ENCODE data around the gene TNFSF9.

DNA sequence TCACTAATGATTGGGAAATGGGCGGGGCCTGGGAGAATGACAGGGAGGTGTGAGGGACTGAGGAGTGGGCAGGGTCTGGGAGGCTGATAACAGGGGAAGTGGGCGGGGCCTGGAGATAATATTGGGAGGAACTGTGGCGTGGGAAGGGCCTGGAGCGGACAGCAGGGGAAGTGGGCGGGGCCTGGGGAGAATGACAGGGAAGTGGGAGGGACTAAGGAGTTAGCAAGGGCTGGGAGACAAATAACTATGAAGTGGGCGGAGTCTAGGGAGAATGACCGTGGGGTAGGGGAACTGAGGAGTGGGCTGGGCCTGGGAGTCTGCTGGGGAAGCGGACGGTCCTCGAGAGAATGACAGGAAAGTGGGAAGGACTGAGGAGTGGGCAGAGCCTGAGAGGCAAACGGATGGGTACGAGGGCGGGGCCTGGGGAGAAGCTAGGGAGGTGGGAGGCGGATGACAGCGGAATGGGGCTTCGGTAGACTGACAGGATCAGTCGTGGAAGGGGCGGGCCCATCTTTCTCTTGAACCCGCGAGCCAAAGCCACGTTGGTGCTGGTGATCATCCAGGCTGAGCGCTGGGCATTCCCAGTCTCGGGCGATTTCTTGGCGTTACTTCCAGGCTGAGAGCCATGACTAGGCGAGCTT is 14.7 kb upstream of the TNFSF9 start:
- TF ChIP-seq, protein P1, sequence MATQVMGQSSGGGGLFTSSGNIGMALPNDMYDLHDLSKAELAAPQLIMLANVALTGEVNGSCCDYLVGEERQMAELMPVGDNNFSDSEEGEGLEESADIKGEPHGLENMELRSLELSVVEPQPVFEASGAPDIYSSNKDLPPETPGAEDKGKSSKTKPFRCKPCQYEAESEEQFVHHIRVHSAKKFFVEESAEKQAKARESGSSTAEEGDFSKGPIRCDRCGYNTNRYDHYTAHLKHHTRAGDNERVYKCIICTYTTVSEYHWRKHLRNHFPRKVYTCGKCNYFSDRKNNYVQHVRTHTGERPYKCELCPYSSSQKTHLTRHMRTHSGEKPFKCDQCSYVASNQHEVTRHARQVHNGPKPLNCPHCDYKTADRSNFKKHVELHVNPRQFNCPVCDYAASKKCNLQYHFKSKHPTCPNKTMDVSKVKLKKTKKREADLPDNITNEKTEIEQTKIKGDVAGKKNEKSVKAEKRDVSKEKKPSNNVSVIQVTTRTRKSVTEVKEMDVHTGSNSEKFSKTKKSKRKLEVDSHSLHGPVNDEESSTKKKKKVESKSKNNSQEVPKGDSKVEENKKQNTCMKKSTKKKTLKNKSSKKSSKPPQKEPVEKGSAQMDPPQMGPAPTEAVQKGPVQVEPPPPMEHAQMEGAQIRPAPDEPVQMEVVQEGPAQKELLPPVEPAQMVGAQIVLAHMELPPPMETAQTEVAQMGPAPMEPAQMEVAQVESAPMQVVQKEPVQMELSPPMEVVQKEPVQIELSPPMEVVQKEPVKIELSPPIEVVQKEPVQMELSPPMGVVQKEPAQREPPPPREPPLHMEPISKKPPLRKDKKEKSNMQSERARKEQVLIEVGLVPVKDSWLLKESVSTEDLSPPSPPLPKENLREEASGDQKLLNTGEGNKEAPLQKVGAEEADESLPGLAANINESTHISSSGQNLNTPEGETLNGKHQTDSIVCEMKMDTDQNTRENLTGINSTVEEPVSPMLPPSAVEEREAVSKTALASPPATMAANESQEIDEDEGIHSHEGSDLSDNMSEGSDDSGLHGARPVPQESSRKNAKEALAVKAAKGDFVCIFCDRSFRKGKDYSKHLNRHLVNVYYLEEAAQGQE (IDR thresholded peaks at IDR 0.05; ENCODE audit: low read depth, low read length): no peak
- TF ChIP-seq, protein P2, sequence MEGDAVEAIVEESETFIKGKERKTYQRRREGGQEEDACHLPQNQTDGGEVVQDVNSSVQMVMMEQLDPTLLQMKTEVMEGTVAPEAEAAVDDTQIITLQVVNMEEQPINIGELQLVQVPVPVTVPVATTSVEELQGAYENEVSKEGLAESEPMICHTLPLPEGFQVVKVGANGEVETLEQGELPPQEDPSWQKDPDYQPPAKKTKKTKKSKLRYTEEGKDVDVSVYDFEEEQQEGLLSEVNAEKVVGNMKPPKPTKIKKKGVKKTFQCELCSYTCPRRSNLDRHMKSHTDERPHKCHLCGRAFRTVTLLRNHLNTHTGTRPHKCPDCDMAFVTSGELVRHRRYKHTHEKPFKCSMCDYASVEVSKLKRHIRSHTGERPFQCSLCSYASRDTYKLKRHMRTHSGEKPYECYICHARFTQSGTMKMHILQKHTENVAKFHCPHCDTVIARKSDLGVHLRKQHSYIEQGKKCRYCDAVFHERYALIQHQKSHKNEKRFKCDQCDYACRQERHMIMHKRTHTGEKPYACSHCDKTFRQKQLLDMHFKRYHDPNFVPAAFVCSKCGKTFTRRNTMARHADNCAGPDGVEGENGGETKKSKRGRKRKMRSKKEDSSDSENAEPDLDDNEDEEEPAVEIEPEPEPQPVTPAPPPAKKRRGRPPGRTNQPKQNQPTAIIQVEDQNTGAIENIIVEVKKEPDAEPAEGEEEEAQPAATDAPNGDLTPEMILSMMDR (IDR thresholded peaks at IDR 0.05): no peak
- TF ChIP-seq FOXM1 (IDR thresholded peaks at IDR 0.05; ENCODE audit: low read depth) (no peak), JUND (IDR thresholded peaks at IDR 0.05) (no peak), EP300 (IDR thresholded peaks at IDR 0.05; ENCODE audit: borderline replicate concordance in 1 of 2, low read depth in 1 of 2, low read length in 1 of 2) (no peak), GABPA (IDR thresholded peaks at IDR 0.05; ENCODE audit: low read depth) (peak; percentile 36; the same call in 1 of the 2 replicates), NFIC (IDR thresholded peaks at IDR 0.05; ENCODE audit: borderline replicate concordance) (no peak), NRF1 (IDR thresholded peaks at IDR 0.05; ENCODE audit: low read depth, low read length) (no peak), POLR2AphosphoS5 (IDR thresholded peaks at IDR 0.05; ENCODE audit: low read depth, low read length) (no peak), RCOR1 (IDR thresholded peaks at IDR 0.05; ENCODE audit: low read length) (no peak)

Data from SK-N-SH (cell line).